Stimulated activated CD4-positive, alpha-beta T cell treated with anti-CD3 and anti-CD28 coated beads, Interleukin-15, amount 100 ng/mL, for 24 hours (primary cell): ENCODE measurements around the gene ITPR2.
A peak's percentile ranks its signal among the peaks of the same experiment; 100 is the strongest.
"Not testable (repeated sequence)": the region's sequence is repeated elsewhere in the genome, so short reads cannot be mapped to it uniquely, and the experiment has no call there.

Experiments
- DNase-seq: peaks from one replicate; pipeline ENCODE4 v3.0.0-alpha.2; 2020

ITPR2 gene

DNA sequence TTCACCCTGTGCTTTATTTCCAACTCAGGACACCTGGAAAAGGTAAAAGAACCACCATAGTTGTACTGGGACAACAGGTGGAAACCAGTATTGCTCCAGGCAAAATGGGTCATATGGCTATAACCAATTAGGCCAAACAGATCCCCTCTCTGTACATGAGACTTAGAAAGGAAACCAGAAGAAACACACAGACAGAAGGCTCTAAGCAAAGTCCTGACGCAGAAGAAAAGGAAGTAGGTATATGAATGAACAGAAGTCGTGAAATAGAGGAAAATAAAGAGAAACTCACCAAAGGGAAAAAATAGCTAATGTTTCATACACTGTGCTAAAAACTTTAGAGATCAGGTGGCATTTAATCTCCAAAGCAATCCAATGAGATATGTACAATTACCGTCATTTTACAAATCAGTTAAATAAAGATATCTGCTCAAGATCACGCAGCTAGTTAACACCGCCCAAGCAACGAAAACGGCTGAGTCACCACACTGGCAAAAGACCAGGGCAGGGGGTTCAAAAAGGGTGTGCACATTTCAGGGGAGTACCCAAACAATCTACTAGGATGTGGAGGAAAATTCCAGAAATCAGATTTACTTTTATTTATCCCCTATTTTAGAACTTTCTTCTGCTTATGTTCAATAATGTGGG, 82.3 kb downstream of the ITPR2 start:
- DNase-seq, result peak; percentile 32

DNA sequence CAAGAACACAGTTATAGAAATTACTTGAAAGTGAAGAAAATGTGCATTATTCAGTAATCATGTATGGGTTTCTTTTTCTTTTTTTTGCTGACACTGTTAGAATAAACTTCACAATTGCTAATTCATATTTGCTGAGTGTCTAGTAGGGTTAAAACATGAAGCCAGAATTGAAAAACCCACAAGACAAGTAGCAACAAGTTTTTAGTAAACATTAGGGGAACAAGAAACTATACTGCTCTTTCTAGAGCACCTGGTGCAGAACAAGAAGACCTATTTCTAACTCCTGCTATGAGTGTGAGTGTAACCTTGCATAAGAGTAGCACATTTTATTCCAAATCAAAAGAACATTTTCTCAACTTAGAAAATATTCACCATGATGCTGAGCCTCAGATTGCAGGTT, 83.2 kb downstream of the ITPR2 start:
- no peak for DNase-seq

DNA sequence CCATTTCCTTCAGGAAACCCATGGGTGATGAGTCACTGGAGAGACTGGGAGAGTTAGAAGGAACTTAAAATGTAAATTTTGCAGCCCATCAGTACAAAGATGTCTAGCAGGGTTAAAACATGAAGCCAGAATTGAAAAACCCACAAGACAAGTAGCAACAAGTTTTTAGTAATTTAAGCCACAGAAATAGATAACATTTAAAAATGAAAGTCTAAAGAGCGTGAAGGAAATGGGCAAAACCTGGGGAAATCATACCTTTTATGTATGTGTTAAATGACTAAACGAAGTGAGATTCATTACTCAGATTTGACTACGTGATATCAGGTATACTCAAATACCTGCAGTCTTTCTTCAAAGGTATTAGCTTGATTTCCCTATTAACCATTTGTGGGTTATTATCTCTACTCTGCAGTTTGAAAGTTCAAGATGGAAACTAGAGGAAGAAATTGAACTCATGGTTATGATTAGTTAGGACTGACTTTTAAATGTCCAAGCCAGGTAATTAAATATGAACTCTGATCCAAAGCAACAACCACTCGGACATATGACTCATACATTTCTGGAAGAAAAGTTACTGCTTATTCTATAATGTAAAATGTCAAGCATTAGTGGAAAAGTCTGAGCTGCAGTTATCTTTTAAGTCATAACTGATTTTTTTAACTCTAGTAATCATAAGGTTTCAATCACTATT, 84.1 kb downstream of the ITPR2 start:
- no peak for DNase-seq

DNA sequence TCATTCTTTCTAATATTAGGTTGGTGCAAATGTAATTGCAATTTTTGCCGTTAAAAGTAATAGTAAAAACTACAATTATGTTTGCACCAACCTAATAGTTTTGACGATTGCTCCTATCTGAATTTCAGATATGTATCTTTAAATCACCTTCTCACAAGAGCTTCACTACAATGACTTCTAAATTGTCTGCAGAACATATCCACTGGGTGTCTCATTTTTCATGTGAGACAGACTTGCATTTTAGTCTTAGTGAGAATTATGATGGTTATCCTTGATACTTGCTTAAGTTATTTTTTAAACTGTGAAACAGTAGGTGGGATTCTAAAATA, 84.6 kb downstream of the ITPR2 start:
- no peak for DNase-seq

DNA sequence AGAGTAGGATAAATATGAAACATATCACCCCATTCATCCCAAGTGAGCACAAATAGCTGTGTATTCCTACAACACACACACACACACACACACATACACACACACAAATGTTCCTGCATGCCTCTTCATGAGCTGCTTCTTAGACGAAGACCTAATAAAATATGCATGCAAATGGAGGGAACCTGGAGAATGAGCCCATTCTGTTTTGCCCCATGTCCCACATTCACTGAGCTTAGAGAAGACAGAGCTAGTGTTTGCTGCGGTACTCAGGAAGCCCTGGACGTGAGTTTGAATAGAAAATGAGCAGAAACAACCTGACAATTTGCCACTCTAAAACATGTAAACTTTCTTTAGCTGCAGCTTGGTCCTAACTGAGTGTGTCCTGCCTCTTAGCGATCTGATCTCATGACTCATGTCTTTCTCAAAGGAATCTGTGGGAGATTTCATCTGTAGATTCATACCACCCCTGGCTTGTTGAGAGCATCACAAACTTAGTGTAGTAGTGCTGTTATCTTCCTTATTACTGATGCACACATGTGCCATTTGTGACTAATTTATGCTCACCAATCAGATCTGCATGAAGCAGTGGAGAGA, 86.8 kb downstream of the ITPR2 start:
- no peak for DNase-seq

DNA sequence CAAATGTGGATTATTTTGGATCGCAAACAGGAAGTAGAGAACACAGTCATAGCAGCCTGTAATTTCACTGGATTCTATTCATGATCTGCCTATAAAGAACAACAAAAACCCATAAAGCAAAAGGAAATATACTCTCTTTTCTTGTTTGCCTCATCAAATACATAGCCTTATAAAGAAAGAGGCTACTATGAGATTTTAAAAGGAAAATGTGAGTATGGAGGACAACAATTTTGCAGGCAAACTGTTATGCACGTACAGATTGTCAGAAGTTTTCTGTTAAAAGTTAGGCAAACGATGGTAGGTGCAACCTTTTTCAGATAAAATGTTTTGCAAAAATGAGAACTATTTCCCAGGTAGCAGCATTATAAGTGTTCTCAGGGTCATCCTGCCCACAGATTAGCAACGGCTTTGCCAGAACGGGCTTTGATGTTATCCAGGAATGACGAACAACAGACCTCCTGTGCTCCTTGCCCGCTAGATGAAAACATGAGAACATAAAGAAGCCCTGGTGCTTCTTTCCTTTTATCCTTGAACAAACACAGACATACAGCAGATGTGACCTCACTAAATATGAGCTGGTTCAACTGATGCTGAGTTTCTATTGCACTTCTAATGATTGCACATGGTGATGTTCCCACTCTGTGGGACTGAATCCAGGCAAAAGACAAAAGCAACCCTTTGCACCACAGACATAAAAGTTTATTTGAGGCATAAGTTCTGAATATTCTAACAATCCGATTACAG, 88.1 kb downstream of the ITPR2 start:
- DNase-seq, result no peak

DNA sequence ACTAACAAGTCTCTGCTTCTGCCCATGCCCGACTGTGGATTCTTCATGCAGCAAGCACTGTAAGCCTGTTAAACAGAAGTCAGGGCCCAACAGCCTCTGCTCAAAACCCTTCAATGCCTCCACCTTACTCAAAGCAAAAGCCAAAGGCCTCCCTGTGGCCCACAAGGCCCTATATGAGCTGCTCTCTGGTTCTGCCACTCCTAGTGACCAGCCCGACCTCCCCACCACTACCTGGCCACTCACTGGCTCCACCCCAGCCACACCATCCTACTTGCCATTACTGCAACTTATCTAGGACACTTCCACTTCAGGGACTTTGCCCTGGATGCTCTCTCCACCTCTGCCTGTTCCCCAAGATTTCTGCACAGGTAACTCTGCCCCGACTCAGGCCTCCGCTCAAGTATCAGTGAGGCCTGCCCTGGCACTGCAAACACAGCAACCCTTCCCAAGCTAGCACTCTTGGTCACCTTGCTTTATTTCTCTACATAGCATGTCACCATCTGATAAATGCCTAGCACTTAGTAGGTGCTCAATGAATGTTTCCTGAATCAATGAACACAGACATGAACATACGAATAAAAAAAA, 88.9 kb downstream of the ITPR2 start:
- DNase-seq, result no peak

DNA sequence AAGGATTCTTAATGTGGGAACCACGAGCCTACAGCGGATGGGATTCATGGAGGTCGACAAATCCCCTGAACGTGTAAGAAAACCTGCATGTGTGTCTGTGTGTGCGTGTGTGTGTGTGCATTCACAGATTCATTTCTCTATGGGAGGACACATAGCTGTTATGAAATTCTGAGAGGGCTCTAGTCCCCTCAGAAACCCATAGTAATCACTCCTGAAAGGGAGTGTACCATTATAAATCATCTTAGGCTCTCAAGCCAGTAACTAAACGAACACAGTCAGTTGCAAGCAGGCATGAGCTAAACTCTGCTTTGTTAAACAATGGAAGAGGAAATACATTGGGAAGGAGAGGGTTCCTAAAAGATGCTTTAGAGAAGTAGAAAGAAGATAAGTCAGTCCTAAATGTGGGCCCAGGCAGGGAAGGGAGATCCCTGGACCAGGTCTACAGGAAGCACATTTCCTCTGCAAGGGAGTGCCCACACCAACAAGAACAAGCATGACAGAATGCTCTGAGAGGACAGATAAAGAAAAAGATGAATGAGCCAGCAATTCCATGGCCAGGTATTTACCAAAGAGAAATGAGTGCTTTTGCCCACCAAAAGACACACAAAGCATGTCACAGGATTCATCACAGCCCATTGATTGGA, 91.3 kb downstream of the ITPR2 start:
- no peak for DNase-seq

DNA sequence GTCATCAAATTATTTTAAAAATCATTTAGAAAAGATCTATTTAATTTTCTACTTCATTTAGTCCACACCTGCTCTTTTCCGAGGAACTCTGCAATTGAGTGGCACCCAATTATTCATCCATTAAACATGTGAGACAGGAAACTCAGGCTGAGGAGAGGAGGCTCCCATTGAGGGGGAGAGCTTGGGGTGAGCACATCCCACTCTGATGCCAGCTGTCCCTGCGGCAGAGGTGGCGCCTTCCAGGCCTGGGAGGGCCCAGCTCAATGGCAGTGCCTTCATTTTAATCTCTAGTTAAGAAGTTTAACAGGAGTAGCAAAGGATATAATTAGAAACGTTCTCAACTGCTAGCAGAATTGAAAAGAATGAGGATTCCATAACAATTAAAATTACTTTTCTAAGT, 92.0 kb downstream of the ITPR2 start:
- no peak for DNase-seq

DNA sequence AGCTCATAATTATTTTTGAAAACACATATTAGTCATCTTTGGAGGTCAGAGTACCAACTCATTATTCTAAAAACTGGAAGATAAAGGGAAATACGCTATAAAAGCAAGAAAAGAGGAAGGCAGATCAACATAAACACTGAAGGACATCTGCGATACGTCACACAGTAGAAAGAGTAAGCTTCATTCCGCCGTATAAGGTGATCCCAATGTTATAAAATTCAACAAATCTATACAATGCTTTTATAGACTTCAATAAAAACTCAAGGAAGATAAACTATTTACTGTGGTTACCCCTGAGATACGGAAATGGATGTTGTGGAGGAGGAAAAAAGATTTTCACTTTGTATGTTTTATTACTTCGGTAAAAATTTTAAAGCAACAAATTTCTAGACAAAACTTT, 92.6 kb downstream of the ITPR2 start:
- no peak for DNase-seq

DNA sequence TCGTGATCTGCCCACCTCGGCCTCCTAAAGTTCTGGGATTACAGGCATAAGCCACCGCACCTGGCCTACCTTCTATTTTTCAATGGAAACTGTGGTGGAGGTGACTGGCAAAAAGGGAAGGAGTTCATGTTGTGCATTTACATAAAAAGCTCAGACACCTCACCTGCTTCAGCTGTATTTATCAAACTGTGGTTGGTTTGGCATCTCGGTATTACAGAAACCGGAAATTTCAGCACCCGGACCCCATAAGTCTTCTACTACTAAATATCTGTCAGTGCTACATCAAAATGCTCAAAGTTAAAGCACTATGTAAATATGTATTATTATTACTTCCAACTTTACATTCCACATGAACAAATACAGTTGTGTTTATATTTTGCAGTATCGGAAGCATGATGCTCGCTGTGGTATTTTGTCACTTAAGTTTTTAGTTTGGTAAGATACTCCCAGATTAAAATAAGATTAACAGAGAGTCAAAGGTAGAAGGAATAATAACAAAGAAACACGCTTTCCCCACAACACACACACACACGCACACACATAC, 95.4 kb downstream of the ITPR2 start:
- no peak for DNase-seq

DNA sequence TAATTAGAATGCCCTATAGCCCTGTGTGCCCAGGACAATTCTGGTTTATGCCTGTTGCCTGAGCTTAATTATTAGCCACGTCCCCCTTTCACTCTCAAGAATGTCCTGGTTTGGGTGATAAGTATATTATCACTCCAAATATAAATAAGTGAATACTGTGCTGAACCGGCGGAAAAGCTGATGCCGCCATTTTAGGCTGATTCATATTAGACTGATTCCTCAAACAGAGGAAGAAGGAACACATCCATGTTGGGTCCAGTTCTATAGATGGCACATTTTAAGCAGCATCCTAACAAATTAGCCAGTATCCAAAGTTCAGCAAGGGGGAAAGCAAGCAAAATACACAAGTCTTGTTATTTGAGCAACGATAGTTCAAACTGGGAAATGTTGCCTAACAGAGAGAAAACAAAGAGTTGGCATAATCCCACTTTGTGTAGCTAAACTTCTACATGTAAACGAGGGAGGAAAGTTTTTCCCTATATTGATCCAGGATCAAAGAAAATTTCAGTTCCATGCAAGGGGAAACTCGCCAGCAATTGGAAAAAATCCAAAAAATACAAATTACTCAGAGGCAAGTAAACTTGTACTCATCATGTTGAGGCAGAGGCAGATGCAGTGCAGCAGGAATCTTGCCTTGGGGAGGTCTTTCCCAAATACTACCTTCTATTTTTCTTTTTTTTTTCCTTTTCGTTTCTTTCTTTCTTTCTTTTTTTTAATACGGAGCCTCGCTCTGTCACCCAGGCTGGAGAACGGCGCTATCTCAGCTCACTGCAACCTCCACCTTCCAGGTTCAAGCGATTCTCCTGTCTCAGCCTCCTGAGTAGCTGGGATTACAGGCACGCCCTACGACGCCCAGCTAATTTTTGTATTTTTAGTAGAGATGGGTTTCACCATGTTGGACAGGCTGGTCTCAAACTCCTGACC, 96.2 kb downstream of the ITPR2 start:
- no peak for DNase-seq

DNA sequence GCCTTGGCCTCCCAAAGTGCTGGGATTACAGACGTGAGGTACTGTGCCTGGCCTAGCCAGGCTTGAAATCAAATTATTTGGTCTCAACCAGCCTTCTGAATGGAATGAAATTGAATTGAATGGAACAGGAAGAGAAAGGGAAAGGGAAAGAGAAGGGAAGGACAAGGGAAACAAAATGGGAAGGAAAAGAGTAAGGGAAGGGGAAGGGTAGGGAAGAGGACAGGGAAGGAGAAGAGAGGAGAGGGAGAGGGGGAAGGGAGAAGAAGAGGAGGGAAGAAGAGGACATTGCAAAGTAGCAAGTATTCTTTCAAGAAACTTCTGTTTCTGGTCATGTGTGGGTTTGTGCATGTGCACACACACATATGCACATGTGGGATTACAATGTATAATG, 97.8 kb downstream of the ITPR2 start:
- DNase-seq, result no peak

DNA sequence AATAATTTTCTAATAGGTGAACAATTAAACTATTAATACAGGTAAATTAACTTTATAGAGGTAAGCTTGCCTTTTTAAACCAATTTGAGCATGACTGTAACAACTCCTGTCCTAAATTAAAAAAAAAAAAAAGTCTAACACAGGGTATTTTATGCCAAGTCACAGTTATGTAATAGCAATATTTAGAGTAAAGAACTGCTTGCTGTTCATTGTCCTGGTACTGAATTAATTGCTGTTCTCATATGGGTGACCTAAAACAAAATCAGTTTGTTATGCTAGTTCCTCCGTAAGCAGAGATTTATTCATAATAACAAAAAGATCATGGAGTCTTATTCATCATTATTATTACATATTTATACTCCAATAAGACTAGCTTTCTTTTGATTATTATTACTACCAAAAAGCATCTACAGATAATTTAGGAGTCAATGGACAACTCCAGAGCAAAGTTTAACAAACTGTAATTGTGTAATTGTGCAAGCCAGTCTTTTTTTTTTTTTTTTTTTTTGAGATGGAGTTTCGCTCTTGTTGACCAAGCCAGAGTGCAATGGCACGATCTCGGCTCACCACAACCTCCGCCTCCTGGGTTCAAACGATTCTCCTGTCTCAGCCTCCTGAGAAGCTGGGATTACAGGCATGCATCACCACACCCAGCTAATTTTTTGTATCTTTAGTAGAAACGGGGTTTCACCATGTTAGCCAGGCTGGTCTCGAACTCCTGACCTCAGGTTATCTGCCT, 98.3 kb downstream of the ITPR2 start:
- DNase-seq, result no peak

DNA sequence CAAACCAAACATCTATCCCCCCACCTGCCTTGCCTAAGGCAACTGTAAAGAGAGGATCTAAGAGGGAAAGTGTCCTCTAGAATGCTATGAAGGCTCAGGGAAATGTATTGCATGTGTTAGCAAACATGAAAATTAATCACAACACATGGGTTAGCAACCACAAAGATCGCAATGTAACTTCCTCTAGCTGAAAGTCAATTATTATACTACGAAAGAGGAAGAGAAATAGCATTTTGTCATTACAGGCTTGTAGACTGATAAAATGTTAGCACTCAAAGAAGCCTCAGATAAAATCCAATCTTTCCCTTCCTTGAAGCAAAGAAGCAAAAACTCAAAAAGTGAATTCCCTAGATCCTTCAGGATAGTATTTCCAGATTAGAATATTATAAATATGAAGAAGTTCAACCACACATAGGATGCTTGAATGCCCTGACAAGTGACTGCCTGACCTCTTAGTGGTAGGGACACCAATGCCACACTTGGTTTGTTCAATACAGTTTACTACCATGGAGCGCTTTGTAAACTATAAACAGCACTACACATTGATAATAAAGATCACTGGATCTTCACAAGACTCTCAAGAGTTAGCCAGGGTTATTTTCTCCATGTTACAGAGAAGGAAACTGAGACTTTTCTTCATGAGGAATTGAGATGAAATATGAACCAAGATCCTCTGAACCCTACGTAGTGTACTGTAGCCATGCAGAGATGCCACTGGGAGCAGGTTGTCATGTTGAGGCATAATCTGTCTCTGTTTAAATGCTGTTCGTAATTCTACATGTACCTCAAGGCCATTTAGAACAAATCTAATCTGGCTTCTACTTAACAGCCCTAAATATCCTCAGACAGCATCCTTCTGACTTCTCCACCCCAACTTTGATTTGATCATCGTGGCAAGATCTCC, 100.7 kb downstream of the ITPR2 start:
- no peak for DNase-seq

DNA sequence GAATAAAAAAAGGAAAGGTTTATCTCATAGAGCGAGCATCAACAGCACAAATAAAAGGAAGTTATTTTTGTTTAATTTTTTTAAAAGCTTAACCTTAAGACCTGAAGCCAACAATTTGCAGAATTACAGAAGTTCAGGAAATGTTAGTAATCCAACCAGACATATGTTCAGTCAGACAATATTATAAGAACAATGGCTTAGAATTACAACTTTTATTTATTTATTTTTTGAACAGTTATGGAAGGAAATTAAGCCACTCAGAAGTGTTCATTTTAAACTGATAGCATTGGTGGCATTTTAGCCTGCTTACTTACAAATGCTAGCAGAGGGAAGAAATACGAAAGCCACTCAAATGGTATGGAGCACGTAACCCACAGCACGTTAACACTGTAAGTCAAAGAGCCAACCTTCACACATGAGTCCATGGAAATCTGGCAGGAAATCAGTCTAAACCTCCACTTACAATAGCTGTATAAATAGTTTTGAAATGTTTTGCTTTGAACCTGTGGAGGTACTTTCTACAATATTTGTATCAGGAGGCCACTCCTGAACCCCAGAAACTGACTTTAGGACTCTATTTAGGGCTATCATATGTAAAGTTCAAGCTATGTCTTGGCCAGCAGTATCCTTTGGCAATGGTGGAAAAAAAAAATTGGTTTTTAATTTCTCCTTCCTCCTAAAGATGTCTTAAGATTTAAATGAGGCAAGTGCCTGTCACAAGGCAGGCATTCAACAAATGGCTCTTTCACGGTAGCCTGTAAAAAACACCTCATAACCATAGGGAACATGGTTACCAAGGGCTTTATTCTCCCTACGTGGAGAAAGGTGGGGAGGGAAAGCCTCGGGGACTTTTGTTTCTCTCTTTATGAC, 102.3 kb downstream of the ITPR2 start:
- no peak for DNase-seq

DNA sequence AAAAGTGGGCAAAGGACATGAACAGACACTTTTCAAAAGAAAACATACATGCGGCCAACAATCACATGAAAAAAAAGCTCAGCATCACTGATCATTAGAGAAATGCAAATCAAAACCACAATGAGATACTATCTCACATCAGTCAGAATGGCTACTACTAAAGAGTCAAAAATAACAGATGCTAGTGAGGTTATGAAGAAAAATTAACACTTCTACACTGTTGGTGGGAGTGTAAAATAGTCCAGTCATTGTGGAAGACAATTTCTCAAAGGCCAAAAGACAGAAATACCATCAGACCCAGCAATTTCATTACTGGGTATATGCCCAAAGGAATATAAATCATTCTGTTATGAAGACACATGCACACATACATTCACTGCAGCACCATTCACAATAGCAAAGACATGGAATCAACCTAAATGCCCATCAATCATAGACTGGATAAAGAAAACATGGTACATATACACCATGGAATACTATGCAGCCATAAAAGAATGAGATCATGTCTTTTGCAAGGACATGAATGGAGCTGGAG, 103.8 kb downstream of the ITPR2 start:
- not testable (repeated sequence) for DNase-seq
